Activated gamma-delta T cell treated with Interleukin-2 at 50 U/mL for 16 hours (primary cell): Measurements from ENCODE around the gene SUFU.

ENCODE experiments used
- DNase-seq: peaks from one replicate; pipeline ENCODE4 v3.0.0-alpha.2; 2020

SUFU gene

DNA sequence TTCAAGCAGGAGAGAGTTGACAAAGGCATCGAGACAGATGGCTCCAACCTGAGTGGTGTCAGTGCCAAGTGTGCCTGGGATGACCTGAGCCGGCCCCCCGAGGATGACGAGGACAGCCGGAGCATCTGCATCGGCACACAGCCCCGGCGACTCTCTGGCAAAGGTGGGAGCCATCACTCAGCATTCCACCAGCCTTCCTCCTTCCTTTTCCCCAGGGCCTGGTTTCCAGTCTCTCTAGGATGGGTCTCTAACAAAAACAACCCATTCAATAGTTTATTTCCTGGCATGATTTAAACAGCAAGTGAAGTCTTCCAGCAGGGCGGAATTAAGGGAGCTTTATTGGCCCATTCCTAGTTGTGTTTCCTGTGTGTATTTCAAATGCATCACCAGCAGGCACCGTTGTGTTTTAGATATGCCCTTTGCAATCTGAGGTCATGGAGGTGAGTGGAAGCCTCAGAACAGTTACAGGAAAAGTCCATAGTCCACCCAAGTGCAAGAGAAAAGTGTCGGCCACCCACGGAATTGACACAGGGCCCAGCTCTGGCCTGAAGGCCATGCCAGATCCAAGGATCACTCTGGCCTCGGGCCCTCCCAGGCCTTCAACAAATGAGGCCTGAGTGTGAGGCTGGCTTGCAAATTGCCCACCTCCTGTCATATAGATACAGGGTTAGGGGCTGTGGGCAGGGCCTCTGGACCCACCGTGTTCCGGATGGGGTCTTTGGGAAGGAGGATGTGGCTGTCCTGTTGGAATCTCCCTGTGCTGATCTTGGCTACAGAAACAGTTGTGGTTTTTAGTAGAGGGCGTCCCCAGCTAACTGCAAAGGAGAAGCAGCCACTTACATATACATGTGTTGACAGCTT, 93.6 kb downstream of the SUFU start:
- no peak for DNase-seq

DNA sequence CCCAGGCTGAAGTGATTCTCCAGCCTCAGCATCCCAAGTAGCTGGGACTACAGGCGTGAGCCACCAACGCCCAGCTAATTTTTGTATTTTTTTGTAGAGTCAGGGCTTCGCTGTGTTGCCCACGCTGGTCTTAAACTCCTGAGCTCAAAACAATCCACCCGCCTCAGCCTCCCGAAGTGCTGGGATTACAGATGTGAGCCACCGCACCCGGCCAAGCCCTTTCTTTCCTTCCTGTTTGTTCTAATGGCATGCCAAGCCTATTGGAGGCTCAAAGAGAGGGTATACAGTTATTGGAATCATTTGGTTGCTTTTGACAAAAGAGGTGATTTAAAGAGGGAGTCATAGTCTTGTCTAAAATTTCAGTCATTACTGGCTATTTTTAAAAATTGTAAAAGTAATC, 94.5 kb downstream of the SUFU start:
- DNase-seq, result no peak

DNA sequence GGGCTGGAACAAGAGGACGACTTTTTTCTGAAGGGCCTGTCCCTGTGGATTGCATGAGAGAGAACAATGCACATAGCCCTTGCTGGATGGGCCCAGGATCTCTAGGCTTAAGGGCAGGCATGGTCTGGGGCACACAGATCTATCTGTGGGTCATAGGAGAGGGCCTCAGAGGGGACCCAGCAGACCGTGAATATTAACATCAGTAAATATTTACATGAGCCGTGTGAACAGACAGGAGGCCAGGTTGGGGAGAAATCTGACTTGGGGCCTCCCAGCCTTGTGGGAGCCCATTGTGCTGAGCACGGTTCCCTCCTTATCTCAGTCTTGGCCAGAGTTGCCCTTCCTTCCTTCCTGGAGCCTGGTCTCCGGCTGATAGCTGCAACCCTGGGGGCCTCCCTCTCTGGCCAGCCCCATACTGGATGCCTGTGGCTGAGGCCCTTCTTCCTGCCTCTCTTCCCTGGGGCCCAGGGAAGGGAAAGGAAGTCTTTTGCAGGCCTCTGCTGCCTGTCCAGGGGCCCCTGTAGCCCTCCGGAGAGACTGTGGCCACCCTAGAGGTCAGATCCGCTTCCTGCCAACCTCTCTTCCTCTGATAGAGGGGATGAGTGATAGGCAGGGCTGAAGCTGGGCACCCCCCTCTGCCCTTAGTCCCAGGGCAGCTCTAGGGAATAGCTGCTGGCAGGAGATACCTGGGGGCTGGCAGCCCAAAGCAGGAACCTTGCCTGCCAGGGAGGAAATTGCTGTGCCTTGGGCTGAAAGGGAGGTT, 96.0 kb downstream of the SUFU start:
- no peak for DNase-seq

DNA sequence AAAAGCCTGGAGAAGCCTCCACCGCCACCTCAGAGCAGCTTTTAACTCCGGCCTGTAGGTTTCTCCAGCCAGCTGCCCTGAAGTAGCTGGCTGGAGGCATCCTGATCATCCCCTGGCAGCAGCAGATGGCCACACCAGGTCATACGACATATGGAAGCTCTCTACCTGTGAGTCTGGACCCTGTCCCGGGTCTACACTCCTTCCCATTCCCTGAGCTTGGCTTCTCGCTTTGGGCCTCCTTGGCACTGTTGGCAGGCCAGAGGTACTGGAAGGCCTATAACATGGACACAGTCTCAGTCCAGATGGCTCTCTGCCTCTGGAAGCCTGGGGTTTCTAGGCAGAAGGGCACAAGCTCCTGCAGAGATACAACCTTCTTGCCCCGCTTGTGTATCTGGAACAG, 97.0 kb downstream of the SUFU start:
- no peak for DNase-seq

DNA sequence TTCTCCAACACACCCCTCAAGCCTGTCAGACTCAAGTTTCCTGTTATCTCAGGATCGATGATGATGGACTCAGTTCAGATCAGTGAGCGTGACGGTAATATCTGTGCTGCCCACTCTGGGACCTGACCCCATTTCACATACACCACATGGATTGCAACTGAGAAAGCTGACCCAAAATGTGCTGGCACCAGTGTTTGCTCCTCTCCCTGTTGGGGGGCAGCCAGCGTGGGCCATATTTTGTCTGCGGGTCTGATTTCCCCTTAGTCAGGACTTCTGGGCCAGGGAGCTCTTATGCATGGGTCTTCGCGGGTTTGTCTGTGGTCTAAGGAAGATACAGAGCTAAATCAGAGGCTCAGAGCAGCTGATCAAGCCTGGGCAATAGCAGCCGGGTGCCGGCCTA, 97.9 kb downstream of the SUFU start:
- no peak for DNase-seq

DNA sequence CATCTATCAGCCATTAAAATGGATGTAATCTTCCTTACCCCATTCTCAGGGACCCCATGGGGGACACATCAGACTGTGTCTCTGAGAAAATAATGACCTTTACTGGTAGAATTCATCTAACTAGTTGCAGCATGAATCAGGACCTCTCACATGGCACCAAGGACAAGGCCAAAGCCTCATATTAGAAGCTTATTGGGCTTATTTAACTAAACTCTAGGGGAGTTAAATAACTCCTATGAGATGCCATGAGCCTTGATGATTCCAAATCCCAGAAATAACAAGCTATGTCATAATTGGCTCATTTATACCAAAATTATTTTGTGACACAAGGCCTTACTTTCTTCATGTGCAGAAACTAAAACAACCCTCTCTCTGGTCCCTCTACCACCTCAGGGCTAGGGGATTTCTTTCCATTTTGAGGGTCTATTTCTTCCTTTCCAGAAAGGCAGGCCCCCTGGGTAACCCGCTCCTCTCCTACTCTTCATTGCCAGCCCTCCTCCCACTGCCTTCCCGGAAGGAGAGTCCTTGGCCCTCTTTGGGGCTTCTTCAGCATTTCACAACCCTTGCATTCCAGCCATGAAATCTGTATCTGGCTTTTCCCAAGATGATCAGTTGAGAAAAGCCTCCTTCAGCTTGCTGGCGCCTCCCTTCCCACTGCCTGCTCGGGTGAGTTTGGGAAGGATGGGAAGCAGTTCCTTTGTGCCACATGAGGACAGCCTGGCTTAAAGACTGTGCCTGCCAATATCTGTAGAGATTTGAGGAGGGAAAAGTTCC, 98.7 kb downstream of the SUFU start:
- DNase-seq, result no peak

DNA sequence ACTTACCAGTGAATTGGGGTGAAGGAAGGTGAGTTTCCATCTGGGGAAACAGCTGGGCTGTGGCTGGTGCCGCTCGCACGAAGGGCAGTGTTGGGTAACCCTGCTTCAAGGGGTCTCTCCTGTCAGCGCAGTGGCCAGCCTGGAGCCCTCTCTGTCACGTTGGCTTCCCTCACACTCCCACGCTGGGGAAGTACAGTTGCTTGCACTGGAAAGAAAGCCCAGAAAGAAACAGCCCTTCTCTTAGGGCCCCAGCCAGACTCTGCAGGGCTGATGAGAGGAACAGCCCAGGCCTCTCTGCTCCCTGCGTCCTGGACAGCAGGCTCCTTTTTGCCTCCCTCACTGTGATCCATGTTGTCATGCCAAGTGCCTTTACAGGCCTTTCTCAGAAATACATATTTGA, 100.2 kb downstream of the SUFU start:
- no peak for DNase-seq

DNA sequence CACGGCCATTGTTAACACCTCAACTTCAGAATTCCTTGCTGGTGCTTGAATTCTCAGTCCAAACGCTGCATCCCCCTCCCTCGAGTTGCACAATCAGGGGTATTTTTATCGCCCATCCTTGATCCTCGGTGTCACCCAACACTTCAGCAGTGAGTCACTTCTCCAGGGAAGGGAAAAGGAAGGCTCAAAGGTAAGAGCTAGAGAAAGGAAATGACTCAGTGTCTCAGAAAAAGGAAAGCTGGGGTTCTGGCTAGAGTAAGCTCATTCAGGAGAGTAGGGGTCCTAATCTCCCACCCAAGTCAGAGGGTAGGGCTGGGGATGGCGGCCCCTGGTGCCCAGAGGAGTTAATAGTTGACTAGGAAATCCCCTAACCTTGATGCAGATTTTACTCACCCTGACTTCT, 100.7 kb downstream of the SUFU start:
- no peak for DNase-seq

DNA sequence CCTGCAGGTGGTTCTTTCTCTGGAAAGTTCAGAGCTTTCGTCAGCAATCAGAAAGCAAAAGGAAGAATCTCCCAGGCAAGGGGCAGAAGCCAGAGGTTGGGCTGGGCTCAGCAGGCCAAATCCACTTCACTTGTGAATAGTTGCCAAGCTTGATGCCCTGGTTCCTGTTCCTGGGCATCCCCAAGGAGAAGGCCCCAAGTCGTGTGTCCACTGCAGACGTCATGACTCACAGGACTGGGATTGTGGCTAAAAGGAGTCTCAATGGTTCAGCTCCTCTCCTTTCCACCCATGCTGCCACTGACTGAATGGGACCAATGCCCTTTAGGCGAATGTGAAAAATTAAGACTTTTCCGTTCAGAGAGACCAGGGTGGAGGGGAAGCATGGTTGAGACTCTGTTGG, 101.9 kb downstream of the SUFU start:
- no peak for DNase-seq

DNA sequence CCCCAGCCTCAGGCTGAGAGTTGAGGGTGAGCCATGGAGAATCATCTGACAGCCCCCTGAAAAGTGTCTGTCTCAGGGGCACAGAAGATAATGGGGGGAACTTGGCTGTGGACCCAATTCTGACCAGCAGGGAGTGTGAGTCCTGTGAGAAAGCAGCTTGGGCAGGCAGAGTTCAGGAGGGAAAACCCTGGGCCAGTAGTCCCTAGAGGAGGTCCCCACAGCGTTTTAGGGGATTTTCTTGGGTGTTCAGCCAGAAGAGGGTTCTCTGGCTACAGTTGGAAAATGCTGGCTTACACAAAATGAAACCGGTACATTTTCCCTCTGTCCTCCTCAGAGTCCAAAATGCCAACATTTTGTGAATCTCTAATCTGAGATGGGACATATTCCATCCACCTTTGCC, 104.7 kb downstream of the SUFU start:
- DNase-seq, result no peak

DNA sequence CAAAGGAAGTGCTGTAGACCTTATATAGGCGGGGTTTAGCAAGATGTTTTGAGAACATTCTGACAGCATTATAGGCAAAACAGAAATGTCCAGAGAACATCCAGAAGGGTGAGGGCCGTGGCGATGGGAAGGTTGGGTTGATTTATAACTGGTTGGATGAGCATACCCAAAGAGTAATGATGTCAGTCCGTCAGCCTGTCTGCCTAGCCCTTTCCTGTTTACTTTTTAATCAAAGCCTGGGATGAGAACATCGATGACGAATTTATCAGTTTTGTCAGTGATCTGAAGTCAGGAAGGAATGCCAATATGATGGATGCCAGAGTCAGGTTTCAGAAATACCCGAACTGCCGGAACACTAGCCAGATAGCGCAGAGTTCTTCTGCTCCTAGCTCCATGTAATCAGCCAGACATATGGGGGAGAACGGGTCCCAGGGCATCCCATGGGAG, 106.7 kb downstream of the SUFU start:
- no peak for DNase-seq

DNA sequence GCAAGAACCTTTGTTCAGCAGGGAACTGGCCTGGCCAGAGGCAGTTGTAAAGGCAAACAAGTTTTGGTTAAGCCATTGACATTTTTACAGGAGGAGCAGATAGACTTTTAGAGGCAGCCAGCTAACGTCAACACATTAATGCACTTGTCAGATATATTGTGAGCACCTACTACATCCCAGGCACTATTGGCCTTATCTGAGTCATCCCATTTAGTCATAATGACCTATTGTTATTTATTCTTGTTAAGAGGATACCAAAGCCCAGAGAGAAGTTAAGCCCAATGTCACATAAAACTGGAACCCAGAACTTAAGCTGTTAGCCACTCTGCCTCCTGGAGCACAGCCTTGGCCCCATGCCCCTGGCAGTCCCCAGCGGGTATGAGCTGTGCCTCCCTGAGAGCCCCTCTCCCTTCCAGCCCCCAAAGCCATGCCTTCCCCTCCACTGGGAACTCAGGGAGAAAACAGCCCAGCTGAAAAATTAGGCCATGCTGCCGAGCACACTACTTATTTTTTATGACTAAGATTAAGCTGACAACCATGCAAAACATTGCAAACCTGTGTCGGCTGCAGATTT, 107.8 kb downstream of the SUFU start:
- no peak for DNase-seq

DNA sequence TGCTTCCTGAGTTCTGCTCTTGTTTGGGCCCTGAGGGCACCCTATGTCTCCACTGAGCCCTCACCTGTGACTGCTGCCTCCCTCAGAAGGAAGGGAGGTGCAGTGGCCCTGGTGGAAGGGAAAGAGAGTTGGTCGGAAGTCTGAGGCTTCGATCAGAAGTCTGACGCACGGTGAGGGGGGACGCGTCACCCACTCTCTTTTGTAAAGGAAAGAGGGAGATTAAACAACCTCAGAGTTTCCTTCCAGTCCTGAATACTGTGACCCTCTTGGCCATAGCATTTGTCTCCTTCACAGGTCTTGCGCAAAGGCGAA, 109.1 kb downstream of the SUFU start:
- DNase-seq, result peak; percentile 39

DNA sequence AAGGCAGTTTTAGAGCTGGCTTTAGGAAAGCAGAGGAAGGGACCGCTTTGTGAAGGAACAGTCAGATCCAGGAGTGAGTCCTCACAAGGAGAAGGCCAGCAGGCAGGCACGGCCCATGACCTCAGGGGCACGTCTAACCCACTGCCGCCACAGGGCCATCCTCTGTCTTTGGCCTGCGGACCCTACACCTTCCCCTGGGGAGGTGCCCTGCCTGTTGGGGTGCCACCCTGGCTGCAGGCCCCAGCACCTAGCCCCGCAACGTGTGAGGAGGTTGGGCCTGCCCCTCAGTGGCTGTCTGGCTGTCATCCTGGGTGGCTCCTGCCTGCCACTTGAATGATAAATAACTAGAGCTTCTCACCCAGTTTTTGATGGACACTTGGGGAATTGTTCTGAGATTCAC, 109.5 kb downstream of the SUFU start:
- DNase-seq, result peak; percentile 19

DNA sequence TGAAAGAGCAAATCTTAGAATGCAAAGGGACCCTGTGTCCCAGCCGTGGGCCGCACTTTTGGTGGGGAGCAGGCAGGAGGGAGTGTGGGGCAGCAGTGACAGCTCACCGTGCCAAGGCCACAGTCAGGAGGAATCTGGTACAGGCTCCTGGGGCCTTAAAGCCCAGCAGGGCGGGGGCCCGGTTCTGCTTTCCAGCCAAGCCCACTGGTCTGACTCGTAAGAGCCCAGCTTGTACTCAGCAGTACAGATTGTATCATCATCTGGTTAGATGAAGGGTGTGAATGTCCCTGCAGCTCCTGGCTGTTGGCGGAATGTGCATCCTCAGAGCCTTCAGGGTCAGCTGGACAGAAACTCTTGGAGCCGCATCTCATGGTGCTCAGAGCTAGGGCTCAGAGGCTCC, 110.0 kb downstream of the SUFU start:
- DNase-seq, result no peak

DNA sequence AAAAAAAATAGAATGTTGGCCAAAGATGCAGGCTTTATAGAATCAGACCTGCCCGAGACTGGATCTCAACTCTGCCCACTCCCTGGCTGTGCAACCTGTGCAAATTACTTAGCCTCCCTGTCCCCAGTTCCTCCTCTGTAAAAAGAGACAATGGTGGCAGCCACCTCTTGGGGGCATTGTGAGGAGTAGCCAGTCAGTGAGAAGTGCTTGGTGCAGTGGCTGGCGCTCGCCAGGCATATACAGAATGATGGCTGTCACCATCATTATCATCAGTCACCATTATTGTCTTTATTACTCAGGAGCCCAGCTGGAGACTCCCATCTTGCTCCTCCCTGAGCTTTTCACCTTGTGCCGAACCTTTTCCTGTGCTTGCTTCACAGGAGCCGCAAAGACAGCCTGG, 111.1 kb downstream of the SUFU start:
- DNase-seq, result no peak

DNA sequence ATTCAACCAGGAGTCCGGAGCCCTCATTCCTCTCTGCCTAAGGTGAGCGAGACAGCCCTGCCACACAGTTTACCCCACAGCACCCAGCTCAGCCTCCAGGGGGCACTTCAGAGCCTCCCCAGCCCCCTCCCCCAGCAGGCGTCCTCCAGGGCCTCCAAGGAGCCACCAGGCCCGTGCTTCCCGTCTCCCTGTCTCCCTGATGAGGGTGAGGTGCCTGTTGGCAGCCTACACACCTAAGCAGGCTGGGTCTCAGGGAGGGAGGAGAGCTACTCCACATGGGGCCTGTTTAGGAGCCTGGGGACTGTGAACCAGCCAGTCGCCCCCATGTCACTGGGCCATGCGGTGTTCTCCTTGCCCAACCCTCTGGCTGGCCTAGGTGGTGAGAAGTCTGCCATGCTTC, 111.6 kb downstream of the SUFU start:
- no peak for DNase-seq

DNA sequence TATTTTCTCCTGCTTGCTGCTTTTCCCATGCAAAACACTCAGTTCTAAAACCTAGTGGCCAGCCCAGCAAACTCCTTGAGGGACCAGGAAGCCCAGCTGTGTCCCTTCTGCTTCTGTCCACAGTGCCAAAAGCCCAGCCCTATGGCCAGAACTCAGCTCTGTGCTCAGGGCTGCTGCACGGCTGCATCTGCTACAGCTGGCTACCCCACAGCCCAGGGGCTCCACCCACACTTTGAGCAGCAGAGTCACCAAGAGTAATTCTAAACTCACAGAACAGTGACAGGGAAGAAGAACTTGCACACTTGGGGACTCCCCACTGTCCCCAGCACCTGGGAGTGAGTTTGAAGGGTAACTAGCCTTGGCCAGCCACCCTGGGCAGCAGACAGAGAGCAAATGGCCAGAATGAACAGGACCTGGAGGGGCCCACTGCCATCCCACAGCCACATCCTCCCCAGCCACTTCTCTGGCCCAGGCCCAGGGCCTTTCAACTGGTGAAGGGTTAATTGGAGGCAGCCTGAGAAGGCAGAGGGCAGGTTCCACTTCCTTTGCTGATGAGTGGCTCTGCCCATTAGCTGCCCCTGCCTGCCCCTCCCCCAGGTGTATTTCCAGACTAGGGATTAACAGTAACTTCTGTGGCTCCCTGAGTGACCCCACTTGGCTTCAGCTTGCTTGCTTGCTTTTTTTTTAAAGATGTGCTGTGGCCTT, 112.4 kb downstream of the SUFU start:
- no peak for DNase-seq

DNA sequence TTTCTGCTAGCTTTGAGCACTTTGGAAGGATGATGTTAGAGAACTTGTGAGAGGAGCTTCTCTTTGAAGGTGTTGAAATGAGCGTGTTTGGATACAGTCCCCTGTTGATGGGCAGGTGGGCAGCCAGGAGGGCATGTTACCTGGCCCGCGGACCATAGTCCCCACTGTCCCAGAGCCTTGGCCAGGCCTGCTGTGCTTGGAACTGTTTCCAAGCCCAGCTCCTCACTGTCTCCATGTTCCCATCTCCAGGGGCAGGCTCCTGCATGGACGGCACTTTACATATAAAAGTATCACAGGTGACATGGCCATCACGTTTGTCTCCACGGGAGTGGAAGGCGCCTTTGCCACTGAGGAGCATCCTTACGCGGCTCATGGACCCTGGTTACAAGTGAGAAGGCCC, 113.3 kb downstream of the SUFU start:
- DNase-seq, result no peak

DNA sequence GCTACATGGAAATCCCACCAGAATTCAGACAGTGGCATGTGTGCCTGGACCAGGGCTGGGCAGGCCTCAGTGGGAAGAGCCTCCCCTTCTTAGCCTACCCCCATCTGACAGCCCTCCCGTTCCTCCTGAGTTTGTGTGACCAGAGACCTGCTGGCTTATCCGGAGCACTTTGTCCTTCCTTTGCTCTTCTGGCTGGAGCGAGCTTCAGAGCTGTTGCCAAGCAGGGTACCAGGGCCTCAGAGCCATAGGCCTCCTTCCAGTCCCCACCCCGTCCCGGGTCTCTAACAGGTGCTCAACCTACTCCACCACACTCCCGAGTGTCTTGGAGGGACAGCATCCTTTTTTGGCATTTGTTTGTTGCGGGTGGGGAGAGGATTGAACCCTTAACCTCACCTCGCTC, 114.0 kb downstream of the SUFU start:
- no peak for DNase-seq

DNA sequence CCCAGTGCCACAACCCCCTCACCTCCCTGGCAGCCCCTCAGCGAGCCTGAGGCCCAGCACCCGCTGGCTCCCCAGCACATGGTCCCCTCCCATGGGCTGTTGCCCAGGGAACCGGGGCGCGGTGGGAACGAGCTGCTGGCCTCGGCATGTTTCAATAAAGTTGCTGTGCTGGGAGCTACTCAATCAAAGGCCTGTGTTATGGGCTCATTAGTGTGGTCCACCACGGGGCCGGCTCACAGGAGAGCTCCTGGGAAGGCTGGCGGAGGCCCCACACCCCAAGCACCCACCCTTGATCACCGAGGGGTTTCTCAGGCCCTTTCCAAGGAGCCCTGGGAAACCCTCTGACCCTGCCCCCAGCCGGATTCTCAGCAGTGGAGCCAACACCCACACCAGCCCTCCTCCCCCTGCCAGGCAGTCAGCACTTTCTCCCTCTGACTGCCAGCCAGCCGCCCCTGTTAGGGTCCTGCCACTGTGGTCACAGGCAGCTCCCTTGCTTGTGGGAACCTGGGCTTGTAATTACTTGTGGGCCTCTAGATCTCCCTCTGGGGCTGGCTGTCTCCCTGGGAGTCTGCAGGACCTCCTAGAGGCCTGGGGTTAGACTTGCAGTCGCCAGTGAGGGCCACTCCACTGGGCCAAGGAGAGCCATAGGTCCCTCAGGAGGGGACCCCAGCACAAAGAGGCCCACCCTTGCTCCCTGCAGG, 115.7 kb downstream of the SUFU start:
- no peak for DNase-seq

DNA sequence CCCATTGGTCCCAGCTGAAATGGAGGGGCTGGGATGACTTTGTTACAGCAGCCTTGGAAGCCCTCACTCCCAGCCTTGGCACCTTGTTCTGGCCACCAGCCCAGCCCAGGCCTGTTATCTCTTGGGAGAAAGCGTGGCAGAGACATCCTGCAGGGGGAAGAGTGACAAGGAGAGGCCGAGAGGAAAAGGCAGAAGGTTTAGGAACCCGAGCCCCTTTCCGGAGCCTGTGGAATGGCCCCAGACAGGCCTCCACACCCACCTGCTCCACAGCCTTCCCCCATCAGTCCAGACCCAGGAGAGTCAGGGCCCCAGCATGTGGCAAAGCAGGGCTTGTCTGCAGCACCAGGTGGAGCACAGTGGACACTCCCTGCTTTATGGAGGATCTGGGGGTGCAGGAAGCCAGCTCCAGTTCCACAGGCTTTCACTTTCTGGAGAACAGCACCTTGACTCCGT, 116.4 kb downstream of the SUFU start:
- no peak for DNase-seq
